Stimulated activated naive CD8-positive, alpha-beta T cell treated with anti-CD3 and anti-CD28 coated beads, Interleukin-15, Interleukin-2, amounts not matched to agents 100 U/mL and 50 U/mL, for 24 hours (primary cell): Measurements from ENCODE around the gene ALOX12B.
"Not testable (repeated sequence)": the region's sequence is repeated elsewhere in the genome, so short reads cannot be mapped to it uniquely, and the experiment has no call there.

Experiments
- ATAC-seq: fragments of 150-1000 bp; cut with Tn5 transposase; one replicate; pipeline ENCODE4 v1.10.0; 2021
- DNase-seq: peaks from one replicate; pipeline ENCODE4 v3.0.0; 2021

The ALOX12B gene

DNA sequence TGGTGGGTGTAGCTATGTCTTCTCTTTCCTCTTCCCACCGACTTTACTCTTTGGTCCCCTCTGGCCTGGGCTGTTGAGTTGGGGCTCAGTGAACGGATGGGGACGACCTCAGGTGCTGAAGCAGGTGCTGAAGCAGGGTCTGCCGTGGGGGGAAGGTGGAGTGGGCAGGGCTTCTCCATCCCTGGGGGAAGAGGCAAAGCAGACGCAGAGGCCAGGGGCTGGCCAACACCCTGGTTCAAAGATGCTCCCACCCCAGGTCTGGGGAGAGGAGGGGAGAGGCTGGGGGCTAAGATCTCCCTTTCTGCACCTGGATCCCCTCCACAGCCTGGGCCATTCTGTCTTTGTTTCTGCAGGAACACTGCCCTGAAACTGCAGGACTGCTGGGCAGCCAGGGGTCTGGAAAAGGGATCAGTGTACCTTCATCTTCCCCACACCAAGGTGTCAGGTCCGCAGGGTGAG is 22.9 kb downstream of the ALOX12B start:
- DNase-seq (no peak), ATAC-seq (no peak)

DNA sequence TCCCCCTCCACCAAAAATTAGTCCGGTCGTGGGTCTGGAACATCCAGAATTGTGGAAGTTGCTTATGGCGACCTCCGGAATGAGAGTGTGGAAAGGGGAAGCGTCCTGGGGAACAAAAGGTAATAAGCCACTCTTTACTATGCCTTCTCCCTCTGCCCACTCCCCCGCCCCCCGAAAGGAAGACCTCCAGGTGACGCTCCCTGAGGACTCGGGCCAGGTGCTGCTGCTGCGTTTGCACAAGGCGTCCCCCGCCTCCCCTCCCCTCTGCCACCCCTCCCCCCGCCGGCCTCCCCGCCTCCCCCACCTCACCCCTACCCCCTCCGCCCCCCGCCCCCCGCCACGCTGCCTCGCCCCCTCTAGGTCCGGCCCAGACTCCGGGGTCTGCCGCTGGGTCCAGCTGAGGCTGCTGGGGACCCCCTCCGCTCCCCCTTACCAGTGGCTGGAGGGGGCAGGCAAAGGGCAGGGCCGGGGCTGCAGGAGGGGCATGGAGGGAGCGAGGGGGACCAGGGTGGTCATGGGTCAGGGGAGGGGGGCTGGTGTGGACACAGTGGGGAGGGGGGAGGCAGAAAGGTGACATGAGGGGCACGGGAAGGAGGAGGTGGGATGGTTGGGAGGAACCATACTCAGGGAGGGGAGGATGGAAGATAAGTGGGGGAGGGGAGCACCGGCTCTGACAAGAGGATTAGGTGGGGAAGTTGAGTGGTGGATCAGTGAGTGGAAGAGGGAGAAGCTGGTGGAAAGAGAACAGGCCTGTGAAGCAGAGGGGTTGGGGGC is 23.6 kb downstream of the ALOX12B start:
- ATAC-seq (no peak), DNase-seq (no peak)

DNA sequence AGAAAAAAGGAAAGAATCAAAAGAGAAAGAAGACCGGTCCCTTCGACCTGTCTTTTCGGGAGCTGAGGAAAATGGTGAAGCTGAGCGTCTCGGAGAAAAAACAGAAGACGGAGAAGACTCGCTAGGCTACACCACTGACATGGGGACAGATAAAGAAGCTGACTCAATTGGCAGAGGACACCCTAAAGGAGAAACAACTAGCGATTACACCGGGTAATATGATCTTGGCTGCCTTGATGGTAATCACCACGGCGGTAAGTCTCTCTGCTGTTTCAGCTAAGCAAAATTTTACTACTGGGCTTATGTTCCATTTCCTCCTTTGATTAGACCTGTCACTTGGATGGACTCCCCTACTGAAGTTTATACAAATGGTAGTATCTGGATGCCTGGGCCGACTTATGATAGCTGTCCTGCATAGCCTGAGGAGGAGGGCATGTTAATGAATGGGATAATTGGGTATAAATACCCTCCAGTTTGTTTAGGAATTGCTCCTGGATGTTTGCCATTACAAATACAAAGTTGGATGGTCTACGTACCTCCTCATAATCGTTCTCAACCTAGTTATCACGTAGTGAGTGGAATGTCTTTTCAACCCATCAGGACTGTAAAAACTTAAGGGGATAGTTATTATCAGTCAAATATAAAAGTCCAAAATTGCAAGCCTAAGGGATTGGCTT is 24.6 kb downstream of the ALOX12B start:
- no peak for ATAC-seq
- no peak for DNase-seq

DNA sequence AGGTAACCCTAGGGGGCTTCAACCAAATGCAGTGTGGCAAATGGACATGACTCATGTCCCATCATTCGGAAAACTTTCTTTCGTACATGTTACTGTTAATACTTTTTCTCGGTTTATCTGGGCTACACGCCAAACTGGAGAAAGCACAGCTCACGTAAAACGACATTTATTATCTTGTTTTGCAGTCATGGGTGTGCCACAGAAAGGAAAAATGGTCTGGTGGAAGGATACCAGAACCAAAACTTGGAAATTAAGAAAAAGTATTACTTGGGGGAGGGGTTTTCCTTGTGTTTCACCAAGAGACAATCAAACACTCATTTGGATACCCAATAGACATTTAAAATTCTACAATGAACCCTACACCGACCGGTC is 25.1 kb downstream of the ALOX12B start:
- ATAC-seq (no peak), DNase-seq (no peak)

DNA sequence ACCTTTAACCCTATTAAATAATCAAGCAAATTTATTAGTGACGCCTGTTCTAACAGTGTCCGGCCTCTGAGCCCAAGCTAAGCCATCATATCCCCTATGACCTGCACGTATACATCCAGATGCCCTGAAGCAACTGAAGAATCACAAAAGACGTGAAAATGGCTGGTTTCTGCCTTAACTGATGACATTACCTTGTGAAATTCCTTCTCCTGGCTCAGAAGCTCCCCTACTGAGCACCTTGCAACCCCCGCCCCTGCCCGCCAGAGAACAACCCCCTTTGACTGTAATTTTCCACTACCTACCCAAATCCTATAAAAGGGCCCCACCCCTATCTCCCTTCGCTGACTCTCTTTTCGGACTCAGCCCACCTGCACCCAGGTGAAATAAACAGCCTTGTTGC is 25.7 kb downstream of the ALOX12B start:
- DNase-seq, ATAC-seq: not testable (repeated sequence)

DNA sequence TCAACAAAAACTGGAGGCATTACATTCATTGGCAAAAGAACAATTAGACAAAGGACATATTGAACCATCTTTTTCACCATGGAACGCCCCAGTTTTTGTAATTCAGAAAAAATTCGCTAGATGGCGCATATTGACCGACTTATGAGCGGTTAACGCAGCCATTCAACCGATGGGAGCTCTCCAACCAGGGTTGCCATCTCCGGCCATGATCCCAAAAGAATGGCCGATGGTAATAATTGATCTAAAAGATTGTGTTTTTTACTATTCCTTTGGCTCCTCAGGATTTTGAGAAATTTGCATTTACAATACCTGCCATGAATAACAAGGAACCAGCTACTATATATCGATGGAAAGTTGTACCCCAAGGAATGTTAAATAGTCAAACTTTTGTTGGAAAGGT is 27.2 kb downstream of the ALOX12B start:
- ATAC-seq (no peak), DNase-seq (peak; percentile 60)

DNA sequence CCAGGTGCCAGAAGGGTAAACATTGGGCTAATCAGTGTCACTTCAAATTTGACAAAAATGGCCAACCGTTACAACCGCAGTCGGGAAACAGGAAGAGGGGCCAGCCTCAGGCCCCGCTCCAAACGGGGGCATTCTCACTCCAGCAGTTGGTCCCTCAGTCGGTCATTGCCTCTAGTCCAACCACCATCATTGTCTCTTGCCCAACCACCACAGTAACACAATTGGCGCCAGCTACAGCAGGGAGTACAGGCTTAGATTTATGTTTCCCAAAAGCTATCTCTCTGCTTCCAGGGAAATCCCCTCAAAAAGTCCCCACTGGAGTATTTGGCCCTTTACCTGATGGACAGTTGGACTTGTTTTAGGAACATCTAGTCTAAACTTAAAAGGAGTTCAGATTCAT is 28.4 kb downstream of the ALOX12B start:
- DNase-seq = no peak
- ATAC-seq = no peak

DNA sequence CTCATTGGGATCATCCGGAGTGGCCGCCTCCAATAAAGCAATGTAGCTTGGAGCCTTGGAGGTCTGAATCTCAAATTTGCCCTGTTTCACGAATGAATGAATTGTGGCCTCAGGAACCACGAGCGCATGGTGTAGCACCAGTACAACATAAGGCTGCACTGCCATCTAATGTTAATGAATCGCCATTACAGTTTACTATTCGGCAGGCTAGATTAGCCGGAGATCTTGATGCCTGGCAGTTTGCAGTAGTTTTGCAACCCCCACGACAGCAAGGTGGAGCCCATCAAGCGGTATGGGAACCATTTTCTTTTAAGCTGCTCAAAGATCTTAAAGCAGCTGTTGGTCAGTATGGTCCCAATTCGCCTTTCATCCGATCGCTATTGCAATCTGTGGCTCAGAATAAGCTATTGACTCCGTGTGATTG is 29.8 kb downstream of the ALOX12B start:
- ATAC-seq (peak; percentile 75), DNase-seq (peak; percentile 43)

DNA sequence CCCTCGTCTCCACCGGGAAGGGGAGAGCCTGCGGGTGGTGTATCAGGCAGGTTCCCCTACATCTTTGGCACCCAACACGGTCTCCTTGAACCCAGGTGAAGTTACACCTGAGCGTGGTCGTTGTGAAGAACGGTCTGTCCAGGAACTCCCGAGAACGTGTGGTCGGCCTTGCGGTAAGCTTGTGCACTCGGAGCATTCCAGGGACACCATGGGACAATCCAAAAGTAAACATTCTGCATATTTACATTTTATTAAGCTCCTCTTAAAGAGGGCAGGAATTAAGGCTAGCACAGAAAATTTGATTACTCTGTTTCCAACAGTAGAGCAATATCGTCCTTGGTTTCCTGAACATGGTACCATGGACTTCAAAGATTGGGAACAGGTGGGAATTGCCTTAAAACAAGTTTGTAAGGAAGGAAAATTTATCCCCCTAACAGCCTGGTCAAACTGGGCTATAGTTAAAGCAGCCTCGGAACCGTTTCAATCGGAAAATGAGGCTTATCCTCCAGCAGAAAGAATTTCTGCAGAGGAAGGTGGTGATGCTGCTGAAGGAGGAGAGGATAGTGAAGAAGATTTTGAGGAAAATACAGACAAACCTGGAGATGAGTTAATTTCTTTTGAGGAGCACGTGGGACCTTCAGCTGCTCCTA is 30.4 kb downstream of the ALOX12B start:
- ATAC-seq (no peak), DNase-seq (peak; percentile 2)

DNA sequence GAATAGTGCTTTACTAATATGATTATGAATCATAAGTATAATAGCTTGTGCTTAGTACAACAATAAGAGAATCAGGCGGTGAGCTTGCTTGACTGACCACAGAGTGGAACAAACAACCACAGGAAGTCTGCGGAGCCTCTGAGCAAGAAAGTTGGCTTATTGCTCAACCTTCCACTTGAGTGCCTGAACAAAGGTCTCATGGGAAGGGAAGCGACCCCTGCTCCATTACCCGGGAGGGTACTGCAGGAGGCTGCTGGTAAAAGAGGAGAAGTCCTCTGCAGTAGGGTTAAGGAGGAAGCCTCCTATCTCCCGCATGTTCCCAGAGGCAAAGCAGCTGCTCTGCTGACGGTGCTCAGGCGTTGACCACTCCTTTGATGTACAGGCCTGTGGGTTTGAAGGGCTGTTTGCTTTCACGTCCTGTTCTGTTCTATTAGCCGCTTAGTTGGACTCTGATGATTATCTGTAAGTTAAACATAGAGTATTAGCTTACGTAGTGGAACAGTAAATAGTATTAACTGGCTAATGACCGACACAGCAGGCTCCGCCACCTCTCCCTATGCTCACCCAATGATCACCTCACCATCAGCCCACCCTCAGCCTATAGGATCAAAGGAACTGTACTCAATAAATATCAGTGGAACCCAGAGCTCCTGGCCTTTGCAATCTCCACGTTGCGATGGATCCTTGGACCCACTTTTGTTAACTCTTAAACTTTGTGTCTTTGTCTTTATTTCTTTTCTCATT is 31.1 kb downstream of the ALOX12B start:
- DNase-seq (peak; percentile 56), ATAC-seq (peak; percentile 75)

DNA sequence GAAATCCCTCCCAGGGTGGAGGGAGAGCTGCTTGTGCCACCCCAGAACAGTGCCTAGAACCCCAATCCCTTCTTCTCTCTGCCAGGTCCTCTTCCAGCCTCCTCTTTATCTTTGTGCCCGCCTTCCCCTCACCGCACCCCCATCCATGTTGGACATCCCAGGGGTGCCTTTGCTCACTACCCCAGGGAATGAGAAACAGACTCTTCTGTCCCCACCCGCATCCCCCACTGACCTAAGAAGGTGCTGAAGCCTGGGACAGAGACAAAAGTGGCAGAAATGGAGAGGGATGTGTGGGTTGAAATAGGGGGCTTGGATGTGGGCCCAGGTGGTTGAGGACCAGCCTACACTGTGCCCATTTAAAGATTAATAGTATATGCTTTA is 31.7 kb downstream of the ALOX12B start:
- ATAC-seq (no peak), DNase-seq (peak; percentile 2)

DNA sequence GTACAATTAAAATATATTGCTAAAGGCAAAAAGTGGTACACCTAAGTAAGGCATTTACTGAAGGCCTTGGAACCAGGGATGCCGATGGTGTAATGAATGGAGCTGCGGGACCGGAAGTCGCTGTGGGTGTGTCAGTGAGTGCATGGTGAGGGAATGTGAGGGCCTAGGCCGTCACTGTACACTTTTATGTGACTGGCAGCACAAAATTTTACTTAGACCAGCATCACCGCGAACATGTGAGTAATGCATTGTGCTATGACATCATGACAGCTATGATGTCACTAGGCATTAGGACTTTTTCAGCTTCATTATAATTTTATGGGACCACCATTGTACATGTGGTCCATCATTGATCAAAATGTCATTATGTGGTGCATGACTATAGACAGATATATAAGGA is 33.9 kb downstream of the ALOX12B start:
- no peak for DNase-seq
- no peak for ATAC-seq

DNA sequence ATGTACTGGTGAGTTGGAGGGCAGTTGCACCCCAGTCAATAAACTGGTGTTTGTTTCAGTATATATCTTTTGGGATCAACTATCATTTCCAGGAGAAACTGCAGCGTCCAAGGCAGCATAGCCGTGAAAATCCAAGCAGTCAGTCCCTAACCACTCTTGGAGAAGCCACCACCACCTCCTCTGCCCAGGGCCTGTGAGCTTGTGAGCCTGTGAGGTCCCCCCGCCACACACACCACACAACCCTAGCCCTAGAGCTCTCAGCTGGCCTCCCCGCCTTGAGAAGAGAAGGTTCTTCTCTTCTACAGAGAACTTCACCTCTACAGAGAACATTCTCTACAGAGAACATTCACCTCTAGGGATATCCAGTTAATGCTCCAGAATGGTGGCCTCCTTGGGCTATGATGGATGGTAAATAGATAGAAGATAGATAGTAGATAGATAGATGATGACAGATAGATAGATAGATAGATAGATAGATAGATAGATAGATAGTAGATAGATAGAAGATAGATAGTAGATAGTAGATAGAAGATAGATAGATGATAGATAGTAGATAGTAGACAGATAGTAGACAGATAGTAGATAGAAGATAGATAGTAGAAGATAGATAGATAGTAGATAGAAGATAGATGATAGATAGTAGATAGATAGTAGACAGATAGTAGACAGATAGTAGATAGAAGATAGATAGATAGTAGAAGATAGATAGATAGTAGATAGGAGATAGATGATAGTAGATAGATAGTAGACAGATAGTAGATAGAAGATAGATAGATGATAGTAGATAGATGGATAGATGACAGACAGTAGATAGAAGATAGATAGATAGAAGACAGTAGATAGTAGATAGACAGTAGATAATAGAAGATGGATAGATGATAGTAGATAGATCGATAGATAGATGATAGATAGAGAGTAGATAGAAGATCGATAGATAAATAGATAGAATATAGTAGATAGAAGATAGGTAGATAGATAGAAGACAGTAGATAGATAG is 35.0 kb downstream of the ALOX12B start:
- ATAC-seq (no peak), DNase-seq (no peak)

DNA sequence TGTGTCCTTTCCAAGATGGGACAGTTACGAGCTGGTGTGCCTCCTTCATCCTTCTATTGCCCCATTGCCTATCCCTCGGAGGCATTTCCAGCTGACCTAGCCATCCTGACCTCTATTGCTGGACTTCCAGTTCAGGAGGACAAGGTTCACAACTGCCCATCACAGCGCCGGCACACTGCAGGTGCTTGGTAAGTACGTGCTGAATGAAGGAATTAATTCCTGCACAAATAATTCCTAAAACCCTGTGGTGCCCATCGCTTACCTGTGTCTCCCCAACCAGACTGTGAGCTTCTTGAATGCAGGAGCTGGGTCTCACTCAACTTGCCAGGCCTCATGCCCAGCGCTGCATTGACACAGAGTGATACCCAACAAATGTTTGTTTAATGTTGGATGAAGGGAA is 35.7 kb downstream of the ALOX12B start:
- no peak for DNase-seq
- ATAC-seq = no peak

DNA sequence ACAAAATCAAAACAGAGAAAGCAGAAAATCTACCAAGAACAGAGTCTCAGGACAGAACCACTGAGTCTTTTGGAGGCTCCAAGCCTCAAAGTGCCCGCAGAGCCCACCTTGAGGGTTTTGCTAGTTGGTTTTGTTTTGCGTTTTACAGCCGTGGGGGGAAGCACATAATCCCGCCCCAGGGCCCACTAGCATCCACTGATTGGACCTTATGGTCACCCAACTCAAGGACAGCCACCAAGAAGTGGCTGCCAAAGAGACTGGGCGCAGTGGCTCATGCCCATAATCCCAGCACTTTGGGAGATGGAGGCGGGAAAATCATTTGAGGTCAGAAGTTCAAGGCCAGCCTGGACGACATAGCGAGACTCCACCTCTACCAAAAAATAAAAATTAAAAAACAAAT is 38.8 kb downstream of the ALOX12B start:
- no peak for ATAC-seq
- DNase-seq = no peak

DNA sequence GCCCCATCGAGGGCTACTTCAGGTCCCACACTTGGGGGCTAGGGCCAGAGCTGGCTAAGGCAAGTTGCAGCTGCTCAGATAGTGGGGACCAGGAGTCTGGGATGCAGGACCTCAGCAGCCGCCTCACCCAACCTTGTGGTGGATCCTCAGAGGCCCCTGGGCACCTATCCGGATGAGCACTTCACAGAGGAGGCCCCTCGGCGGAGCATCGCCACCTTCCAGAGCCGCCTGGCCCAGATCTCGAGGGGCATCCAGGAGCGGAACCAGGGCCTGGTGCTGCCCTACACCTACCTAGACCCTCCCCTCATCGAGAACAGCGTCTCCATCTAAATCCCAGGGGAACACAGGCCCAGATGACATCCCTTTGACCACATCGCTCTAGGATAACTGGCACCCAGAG is 39.3 kb downstream of the ALOX12B start:
- ATAC-seq (no peak), DNase-seq (no peak)

DNA sequence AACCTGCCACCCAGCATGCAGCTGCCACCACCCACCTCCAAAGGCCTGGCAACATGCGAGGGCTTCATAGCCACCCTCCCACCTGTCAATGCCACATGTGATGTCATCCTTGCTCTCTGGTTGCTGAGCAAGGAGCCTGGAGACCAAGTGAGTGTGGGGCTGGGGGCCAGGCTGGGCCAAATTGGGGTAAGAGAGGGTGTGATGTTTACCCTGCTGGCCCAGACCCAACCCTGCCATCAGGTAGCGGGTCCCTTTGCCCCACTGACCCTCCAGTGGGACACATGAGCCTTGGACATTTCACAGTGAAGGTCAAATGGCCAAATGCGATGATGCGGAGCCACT is 39.8 kb downstream of the ALOX12B start:
- ATAC-seq = no peak
- no peak for DNase-seq

DNA sequence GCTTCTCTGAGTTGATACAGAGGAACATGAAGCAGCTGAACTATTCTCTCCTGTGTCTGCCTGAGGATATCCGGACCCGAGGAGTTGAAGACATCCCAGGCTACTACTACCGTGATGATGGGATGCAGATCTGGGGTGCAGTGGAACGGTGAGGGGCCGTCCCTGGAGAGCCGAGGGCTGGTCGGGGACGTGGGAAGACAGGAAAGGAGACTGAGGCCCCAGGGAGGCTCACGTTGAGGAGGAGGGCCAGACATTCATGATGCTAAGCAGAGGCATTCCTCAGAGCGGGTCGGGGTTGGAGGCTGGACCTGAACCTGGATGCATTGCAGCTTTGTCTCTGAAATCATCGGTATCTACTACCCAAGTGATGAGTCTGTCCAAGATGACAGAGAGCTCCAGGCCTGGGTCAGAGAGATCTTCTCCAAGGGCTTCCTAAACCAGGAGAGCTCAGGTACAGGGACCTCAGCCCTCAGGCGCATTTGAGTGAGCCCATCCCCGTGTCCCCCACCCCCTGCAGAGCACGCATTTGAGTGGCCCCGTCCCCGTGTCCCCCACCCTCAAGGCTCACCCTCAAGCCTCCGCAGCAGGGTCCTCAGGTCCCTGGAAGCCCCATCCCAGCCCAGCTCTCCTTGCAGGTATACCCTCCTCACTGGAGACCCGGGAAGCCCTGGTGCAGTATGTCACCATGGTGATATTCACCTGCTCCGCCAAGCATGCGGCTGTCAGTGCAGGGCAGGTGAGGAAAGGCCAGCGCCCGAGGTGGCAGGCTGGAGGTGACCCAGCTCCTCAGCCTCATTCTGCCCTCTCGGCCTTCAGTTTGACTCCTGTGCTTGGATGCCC is 40.4 kb downstream of the ALOX12B start:
- no peak for DNase-seq
- ATAC-seq = no peak

DNA sequence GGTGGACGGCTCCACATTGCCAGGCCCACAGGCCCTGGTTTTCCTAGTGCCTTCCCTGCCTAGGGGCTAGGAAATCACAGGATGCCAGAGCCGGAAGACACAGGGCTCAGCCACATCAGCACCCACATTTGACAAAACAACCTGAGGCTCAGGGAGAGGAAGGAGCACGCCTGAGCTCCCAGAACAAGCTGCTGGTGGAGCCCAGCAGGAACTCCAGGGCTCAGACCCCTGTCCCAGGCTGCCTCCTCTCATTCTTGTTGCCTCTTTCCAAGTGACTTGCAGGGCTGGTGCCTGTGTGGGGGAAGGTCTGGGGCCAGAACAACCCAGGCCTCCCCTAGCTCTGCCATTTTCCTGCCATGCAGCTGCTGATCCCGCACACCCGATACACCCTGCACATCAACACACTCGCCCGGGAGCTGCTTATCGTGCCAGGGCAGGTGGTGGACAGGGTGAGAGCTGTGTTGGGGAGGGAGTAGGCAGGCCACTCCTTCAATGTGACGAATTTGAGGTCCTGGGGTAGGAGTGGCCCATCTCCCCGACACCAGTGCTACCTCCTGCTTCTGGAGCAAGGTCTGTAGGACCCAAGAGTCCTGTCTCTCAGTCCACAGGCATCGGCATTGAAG is 41.1 kb downstream of the ALOX12B start:
- ATAC-seq = no peak
- DNase-seq = no peak
